KOPT-K1 (cell line): Measurements from ENCODE around the gene CCDC136.

Experiments
- H3K27ac ChIP-seq: fragments of 200-600 bp; sonication (generic); 2 replicates; pipeline ENCODE4 v1.5.1; 2016; ENCODE audit warnings: antibody characterized with exemption, mild to moderate bottlenecking, low read depth, low read length; ENCODE audit not compliant: poor library complexity, severe bottlenecking
- H3K36me3 ChIP-seq: fragments of 200-600 bp; sonication (generic); 2 replicates; pipeline ENCODE4 v1.5.1; 2017; ENCODE audit warnings: antibody characterized with exemption, mild to moderate bottlenecking, low read length, moderate library complexity; ENCODE audit not compliant: insufficient read depth
- H3K9me3 ChIP-seq: fragments of 200-600 bp; sonication (generic); 2 replicates; pipeline ENCODE4 v1.5.1; 2017; ENCODE audit warnings: antibody characterized with exemption, low read length, mild to moderate bottlenecking; ENCODE audit not compliant: insufficient read depth, poor library complexity, severe bottlenecking

CCDC136 gene

DNA sequence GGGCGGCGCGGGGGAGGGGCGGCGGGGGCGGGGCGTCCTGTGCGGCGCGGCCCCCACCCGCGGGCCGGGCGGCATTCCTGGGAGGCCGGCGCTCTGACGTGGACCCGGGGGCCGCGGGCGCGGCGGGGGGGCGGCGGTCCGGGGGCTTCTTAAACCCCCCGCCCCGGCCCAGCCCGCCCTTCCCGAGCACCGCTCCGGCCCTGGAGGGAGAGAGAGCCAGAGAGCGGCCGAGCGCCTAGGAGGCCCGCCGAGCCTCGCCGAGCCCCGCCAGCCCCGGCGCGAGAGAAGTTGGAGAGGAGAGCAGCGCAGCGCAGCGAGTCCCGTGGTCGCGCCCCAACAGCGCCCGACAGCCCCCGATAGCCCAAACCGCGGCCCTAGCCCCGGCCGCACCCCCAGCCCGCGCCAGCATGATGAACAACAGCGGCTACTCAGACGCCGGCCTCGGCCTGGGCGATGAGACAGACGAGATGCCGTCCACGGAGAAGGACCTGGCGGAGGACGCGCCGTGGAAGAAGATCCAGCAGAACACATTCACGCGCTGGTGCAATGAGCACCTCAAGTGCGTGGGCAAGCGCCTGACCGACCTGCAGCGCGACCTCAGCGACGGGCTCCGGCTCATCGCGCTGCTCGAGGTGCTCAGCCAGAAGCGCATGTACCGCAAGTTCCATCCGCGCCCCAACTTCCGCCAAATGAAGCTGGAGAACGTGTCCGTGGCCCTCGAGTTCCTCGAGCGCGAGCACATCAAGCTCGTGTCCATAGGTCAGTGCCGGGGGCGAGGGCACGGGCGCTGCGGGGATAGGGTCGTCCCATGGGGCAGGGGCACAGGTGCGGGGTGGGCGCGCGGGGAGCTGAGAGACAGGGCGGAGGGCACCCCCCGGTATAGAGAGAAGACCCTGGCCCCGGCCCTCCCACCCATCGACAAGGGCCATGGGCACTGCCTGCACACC lies 38.7 kb downstream of the CCDC136 start, which contains the start of gene FLNC:
Gene FLNC (plus strand): TSS at position 176 of the 947 bp plus-strand sequence. CDS start 232 bp downstream, at position 408.
- H3K36me3 ChIP-seq = no peaks in the 10 kb centered on the region
- no peaks in the 10 kb centered on the region for H3K9me3 ChIP-seq
- peak within 1 kb of the TSS; percentile 49 for H3K27ac ChIP-seq

DNA sequence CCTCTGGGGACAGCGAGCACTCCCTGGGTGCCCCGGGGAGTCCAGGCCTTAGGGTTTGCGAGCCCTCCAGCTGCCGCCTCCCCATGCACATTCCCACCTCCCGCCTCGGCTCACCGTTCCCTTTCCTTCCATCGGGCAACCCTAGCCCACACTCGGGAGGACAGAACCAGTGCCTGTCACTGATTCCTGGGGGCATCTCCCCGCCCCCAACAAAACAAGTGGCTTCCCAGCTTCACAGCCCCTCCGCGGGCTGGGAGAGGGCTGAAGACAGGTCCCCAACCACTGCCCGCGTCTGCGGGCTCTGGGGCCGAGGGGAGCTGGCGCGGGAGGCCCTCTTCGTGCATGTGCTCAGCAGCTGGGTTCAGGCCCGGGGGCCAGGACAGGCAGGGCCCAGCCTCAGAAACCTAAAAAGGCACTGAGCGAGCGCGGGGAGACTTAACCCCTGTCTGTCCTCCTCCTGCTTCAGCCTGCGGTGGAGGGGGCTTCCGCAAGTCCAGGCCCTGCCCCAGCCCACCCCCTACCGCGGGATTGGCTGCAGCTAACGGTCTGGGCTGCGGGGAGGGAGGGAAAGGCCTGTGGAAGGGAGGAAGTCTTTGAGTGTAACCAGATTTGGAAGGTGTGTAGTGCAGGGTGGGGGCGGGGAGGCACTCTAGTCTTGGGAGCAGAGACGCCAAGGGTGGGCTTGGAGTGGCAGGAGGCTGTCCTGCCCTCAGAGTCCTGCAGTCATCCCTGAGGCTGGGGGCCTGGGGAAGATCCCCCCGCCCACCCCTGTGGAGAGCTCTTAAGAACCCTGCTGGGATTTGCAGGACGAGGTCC lies 39.6 kb downstream of the CCDC136 start:
- no peaks in the 10 kb centered on the region for H3K9me3 ChIP-seq
- peak overlapping the region; percentile 49 for H3K27ac ChIP-seq
- no peaks in the 10 kb centered on the region for H3K36me3 ChIP-seq

DNA sequence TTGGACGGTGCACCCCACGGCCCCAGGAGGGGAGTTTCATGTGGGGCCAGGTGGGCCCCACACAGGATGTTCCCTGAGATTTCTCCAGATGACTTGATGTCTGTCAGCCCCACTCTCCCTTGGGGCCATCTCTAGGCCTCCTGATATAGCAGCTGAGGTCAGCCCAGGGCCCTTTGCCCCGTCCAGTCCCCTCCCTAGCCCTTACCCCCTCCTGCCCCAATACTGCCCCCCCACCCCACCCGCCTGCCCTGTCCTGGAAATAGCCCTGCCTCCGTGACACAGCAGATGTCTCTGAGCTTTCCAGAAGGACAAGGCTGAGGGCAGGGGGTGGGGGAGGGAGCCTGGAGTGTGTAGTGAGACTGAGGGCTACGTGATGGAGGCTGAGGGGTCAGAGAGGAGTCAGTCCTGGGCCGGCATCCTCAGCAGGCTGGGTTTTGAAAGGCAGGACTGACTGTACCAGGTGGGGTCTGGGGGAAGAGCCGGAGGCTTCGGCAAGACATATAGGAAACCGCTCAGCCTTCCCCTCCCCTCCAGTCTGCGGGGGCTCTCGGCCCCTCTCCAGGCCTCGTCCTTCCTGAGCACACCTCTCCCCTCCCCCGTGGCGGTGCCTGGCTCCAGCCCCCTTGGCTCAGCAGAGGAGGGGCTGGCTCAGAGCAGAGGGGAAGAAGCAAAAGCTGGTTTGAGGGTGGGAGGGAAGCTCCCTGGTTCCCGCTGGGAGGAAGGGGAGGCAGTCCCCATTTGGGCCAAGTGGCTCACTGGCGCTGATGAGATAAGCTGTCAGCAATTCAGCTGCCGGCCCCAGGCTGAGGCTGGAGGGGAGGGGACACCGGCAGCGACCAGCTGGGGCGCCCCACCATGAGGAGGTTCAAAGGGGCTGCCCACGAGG lies 40.5 kb downstream of the CCDC136 start:
- Histone ChIP-seq H3K27ac (peak overlapping the region; percentile 49), H3K36me3 (no peaks in the 10 kb centered on the region), H3K9me3 (no peaks in the 10 kb centered on the region)

GRCh38 chr7:128832880-128833147 lies 41.0 kb downstream of the CCDC136 start:
- Histone ChIP-seq H3K36me3 (no peaks in the 10 kb centered on the region), H3K27ac (no peak overlapping the region), H3K9me3 (no peaks in the 10 kb centered on the region)

DNA sequence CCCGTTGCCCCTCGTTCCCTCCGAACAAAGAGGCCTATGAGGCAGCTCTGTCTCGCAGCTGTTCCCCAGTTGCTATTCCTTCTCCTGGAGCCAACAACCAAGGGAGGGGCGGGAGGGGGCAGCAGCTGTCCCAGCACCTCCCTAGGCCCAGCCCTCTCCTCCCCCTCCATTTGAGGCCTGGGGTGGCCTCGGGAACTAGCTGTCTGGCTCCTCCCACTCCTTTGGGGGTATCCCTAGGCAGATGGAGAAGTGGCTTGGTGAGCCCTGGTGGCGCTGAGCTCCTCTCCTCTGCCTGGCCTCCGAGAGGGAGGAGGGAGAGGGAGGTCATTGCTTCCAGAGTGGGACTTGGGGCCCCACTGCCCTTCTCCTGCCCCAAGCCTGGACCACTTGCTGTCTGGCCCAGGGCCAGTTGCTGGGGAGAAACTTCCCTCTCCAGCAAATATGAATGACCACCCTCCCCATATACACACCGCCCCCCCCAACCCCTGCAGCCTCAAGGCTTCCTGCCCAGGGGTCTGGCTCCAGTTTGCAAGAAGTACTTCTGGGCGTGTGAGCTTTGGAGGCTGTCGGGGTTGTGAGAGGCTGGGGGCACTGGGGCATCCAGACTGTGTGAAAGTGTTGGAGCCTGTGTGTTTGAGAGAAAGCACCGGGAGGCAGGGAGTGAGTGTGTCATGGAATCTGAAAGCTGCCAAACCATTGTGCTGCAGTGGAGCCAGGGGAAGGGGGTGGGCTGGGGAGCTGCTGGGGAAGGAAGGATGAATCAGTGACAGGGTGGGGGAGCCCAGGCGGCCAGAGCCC lies 41.6 kb downstream of the CCDC136 start:
- H3K27ac ChIP-seq = no peak overlapping the region
- no peaks in the 10 kb centered on the region for H3K36me3 ChIP-seq
- H3K9me3 ChIP-seq = no peaks in the 10 kb centered on the region

GRCh38 chr7:128833946-128834325 lies 42.2 kb downstream of the CCDC136 start:
- Histone ChIP-seq H3K36me3 (no peaks in the 10 kb centered on the region), H3K9me3 (no peaks in the 10 kb centered on the region), H3K27ac (no peak overlapping the region)

- Histone ChIP-seq H3K36me3 (no peaks in the 10 kb centered on the region), H3K9me3 (no peaks in the 10 kb centered on the region), H3K27ac (no peak overlapping the region)
Observed at GRCh38 chr7:128835231-128835751, 43.5 kb downstream of the CCDC136 start.

DNA sequence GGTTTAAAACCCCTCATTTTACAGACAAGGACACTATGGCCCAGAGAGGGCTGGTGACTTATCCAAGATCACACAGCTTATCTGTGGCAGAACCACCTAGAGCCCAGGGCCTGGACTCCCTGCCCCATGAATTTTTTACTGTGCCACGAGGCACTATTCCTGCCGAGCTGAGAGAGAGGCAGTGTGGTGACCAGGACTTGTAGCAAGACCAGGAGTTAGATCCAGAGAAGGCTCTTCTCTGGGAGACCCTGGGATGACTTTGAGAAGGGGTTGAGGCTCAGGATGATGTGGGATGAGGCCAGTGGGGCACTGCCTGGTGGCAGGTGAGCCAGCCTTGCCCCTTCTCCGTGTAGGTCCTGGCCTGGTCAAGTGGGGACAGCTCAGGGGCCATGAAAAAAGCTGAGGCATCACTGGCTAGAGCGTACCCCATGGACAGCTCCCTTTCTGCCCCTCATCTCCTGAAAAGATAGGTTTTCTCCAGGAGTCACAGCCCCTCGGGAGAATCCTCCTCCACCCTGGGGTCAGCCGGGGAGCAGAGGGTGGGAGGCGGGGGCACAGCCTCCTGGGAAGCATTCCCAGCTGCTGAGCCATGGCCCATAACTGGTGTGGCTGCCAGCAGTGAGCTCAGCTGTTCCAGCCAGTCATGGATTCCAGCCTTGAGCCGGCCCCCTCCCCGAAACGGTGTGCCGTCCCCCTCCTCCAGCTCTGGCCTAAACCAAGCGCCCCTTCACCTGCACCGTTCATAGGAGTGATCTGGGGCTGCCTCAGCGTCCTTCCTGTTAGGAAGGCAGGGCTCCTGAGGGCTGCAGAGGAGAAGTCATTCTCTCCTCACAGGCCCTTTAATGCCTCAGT lies 44.2 kb downstream of the CCDC136 start:
- H3K27ac ChIP-seq = no peak overlapping the region
- no peaks in the 10 kb centered on the region for H3K36me3 ChIP-seq
- no peaks in the 10 kb centered on the region for H3K9me3 ChIP-seq

- no peaks in the 10 kb centered on the region for H3K36me3 ChIP-seq
- no peaks in the 10 kb centered on the region for H3K9me3 ChIP-seq
- no peak overlapping the region for H3K27ac ChIP-seq
Observed at GRCh38 chr7:128836729-128837348, 45.1 kb downstream of the CCDC136 start.

- Histone ChIP-seq H3K9me3 (no peaks in the 10 kb centered on the region), H3K27ac (no peak overlapping the region), H3K36me3 (no peaks in the 10 kb centered on the region)
Observed at GRCh38 chr7:128837521-128837921, 45.8 kb downstream of the CCDC136 start.

DNA sequence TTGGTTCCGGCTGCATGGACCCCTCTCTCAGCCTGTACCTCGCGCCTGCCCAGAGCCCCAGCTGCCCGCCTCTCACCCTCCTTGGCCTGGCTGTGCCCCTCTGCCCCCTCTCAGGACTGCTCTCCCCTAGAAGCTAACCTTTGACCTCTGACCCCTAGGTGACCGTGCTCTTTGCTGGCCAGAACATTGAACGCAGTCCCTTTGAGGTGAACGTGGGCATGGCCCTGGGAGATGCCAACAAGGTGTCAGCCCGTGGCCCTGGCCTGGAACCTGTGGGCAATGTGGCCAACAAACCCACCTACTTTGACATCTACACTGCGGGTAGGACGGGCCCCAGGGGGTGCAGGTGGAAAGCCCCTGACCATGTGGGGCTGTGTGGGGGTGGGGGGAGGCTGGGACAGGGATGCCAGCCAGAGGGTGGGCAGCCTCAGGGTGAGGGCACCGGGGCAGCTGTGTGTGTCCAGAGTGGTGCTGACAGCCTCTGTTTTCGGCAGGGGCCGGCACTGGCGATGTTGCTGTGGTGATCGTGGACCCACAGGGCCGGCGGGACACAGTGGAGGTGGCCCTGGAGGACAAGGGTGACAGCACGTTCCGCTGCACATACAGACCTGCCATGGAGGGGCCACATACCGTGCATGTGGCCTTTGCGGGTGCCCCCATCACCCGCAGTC lies 46.5 kb downstream of the CCDC136 start:
- no peaks in the 10 kb centered on the region for H3K9me3 ChIP-seq
- no peaks in the 10 kb centered on the region for H3K36me3 ChIP-seq
- H3K27ac ChIP-seq = no peak overlapping the region

DNA sequence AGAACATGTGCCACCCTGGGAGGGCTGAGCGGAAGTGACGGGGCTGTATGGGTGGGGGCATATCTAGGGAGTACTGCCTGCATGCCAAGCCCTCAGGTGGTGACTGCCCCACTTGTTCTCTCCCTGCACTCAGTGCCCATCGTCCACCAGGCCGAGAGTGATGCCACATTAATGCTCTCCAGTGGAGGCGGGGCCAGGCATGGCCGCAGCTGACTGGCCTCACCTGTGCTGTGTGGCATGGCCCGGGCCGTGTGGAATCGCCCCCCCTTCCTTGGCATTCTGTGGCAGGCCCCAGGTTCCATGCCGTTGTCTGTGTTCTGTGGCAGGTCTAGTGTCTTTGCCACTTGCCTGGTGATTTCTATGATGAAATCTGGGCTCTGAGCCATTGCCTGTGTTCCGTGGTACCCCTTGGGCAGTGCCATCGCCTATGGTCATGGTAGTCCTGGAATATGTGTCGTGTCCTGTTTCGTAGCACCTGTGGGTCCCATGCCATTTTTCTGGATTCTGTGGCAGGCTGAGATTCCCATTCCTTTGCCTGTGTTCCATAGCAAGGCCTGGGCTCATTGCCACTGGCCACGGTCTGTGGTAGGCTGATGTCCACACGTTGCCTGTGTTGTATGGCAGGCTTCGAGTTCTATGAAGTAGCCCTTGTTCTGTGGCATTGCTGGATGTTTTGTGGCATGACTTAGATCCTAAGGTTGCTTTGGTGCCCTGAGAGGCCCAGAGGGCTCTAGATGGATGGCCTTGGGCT lies 47.4 kb downstream of the CCDC136 start:
- Histone ChIP-seq H3K9me3 (no peaks in the 10 kb centered on the region), H3K27ac (no peak overlapping the region), H3K36me3 (no peaks in the 10 kb centered on the region)
